B cell (primary cell): Measurements from ENCODE around the gene ESPL1.

Source experiments
- CTCF ChIP-seq: fragments of 200-600 bp; IDR thresholded peaks from one replicate; pipeline ENCODE4 v1.8.0; 2022; ENCODE audit warnings: antibody characterized with exemption, mild to moderate bottlenecking
- EZH2 ChIP-seq: IDR thresholded peaks from 2 replicates; pipeline ENCODE4 v1.6.1; 2012; ENCODE audit warnings: borderline replicate concordance, low read depth, mild to moderate bottlenecking, moderate library complexity, low read length; ENCODE audit not compliant: insufficient read depth, poor library complexity, severe bottlenecking

- TF ChIP-seq CTCF = no peak
- TF ChIP-seq EZH2 = no peak
Measured at GRCh38 chr12:53265783-53266182, 2.3 kb upstream of the ESPL1 start.
